IPS-15b (cell line): ENCODE results near the gene ARHGAP24.

Experiments
- H3K27me3 ChIP-seq: one replicate; pipeline ENCODE4 v1.6.1; 2013; ENCODE audit warnings: low read length; ENCODE audit not compliant: control insufficient read depth, insufficient read depth
- H3K36me3 ChIP-seq: one replicate; pipeline ENCODE4 v1.6.1; 2013; ENCODE audit warnings: low read length; ENCODE audit not compliant: control insufficient read depth, insufficient read depth
- H3K4me1 ChIP-seq: one replicate; pipeline ENCODE4 v1.6.1; 2013; ENCODE audit warnings: mild to moderate bottlenecking, low read length; ENCODE audit not compliant: control insufficient read depth, insufficient read depth
- H3K4me3 ChIP-seq: one replicate; pipeline ENCODE4 v1.5.1; 2013; ENCODE audit warnings: low read depth, low read length
- H3K9ac ChIP-seq: one replicate; pipeline ENCODE4 v1.6.1; 2013; ENCODE audit warnings: low read depth, mild to moderate bottlenecking, low read length
- H3K9me3 ChIP-seq: one replicate; pipeline ENCODE4 v1.6.1; 2013; ENCODE audit warnings: mild to moderate bottlenecking, low read length; ENCODE audit not compliant: control insufficient read depth, insufficient read depth

Gene ARHGAP24

DNA sequence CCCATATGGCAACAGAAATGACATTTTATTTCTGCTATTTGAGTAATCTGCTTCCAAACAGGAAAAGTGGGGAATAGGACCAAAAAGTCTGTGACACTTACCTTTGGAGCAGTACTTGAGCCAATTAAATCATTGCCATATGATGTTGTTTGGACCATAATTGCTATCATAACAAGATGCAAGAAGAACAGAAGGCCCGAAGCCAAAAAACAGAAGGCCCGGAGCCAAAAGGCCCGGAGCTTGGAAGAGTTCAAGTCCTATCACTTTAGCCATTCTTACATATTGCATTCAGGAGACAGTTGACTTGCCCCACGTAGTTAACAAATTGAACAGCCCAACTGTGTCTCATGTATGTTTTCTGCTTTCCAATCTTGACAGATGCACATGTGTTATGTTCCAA is 285.6 kb downstream of the ARHGAP24 start:
- H3K27me3 ChIP-seq: no peaks in the 10 kb centered on the region
- H3K4me1 ChIP-seq: no peaks in the 10 kb centered on the region
- H3K4me3 ChIP-seq: no peak overlapping the region
- no peaks in the 10 kb centered on the region for H3K36me3 ChIP-seq
- no peaks in the 10 kb centered on the region for H3K9me3 ChIP-seq
- no peak overlapping the region for H3K9ac ChIP-seq

DNA sequence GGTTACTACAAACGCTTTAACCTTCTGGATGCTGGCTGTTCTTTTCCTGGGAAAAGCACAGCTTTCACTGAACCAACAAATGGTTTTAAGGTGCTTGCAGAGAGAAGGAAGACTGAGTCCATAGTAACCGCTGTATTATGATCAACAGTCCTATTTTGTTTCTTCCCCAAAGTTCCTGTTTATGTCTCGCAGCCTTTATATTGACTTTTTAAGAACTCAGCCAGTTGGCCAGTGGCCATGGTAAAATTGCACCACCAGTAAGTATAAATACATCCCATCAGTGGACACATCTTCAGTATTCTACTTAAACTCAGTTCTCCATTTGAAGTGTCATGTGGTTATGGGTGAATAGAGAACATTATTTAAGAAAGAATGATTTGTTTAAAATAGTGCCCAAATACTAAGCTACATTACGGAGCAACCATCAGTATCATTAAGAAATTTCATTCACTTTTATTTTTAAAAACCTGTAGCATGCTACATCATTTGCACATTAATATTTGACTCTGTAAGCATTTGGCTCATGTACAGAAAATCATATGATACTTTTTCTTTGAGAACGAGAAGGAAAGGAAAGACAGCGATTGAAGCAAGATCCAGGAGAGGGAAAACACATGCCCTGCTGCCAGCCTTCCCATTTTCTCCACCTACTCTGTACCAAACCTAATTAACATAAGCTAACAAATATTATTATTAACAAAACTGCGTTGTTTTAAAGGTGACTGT is 287.0 kb downstream of the ARHGAP24 start:
- peaks cover 5% of the 10 kb centered on the region for H3K4me1 ChIP-seq
- no peaks in the 10 kb centered on the region for H3K27me3 ChIP-seq
- H3K36me3 ChIP-seq: no peaks in the 10 kb centered on the region
- H3K9me3 ChIP-seq: no peaks in the 10 kb centered on the region
- H3K9ac ChIP-seq: no peak overlapping the region
- no peak overlapping the region for H3K4me3 ChIP-seq

DNA sequence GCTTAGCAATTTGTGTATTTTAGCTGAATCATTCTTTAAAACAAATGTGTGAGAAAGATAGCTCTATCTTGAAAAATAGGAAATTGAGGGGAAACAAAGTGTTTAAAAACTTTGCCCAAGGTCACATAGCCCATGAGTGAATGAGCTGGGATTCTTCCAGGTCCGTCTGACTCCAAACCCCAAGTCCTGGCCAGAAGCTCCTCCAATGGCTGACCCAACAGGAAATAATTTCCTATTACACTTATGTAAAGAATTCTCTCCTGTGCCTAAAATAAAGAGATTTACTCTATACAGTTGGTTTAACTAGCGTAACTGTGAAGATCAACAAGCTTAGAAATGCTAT is 287.6 kb downstream of the ARHGAP24 start:
- Histone ChIP-seq H3K4me3 (no peak overlapping the region), H3K36me3 (no peaks in the 10 kb centered on the region), H3K27me3 (no peaks in the 10 kb centered on the region), H3K4me1 (peaks cover 5% of the 10 kb centered on the region), H3K9me3 (no peaks in the 10 kb centered on the region), H3K9ac (no peak overlapping the region)

DNA sequence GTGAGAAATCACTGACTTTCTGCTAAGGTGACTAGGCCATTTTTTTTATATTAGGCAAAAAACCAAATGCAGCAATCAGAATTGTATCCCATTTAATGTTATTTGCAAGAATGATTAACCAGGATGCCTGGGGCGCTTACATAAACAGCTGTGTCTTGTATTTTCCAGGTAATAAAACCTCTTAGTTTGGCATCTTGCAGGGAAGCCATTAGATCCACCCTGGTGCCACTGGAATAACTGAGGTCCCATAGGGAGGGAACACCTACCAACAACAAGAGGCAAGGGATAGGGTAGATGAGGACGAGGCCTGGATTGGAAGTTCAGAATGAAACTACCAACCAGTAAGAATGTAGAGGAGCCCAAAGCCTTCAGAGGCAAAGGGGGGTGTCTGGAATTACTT is 288.3 kb downstream of the ARHGAP24 start:
- peaks cover 5% of the 10 kb centered on the region for H3K4me1 ChIP-seq
- no peaks in the 10 kb centered on the region for H3K36me3 ChIP-seq
- no peaks in the 10 kb centered on the region for H3K9me3 ChIP-seq
- no peak overlapping the region for H3K9ac ChIP-seq
- no peak overlapping the region for H3K4me3 ChIP-seq
- H3K27me3 ChIP-seq: no peaks in the 10 kb centered on the region

DNA sequence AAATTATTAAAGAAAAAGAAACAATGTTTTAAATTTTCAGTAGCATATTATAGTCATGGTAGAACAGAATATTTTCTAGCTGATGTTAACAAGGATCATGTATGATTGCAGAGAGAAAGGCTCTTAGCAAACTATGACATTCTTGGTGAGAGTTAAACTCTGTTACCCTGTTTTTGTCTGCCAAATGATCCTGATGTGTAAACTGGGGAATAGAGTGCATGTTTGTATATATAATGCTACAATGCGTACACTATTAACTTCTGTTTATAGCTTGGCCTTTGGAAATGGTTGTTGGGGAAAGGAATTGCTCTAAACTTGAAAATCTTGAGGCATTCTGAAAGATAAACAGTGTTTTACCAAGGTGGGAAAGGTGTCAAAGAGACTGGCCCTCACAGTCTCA is 292.7 kb downstream of the ARHGAP24 start:
- H3K4me3 ChIP-seq: no peak overlapping the region
- H3K9me3 ChIP-seq: no peaks in the 10 kb centered on the region
- peaks cover 5% of the 10 kb centered on the region for H3K4me1 ChIP-seq
- no peaks in the 10 kb centered on the region for H3K36me3 ChIP-seq
- no peaks in the 10 kb centered on the region for H3K27me3 ChIP-seq
- no peak overlapping the region for H3K9ac ChIP-seq

DNA sequence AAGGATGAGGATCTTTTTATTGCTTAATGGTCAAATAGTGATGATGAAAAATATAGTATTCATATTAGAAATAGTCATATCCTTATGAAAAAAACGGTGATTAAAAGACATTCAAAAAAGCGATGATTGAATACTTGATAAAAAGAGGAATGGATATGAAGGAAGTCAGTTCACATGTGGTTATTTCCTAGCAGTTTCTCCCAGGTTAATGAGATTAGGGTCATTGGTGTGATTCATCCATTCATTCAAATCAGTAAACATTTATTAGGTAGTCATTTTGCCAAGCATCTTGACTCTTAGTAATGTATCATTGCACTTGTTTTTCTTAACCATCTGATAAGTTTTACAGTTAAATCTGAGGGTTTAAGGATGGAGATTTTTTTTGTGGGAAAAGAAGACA is 294.1 kb downstream of the ARHGAP24 start:
- Histone ChIP-seq H3K27me3 (no peaks in the 10 kb centered on the region), H3K4me1 (peaks cover 15% of the 10 kb centered on the region), H3K36me3 (no peaks in the 10 kb centered on the region), H3K9me3 (no peaks in the 10 kb centered on the region), H3K9ac (no peak overlapping the region), H3K4me3 (no peak overlapping the region)

DNA sequence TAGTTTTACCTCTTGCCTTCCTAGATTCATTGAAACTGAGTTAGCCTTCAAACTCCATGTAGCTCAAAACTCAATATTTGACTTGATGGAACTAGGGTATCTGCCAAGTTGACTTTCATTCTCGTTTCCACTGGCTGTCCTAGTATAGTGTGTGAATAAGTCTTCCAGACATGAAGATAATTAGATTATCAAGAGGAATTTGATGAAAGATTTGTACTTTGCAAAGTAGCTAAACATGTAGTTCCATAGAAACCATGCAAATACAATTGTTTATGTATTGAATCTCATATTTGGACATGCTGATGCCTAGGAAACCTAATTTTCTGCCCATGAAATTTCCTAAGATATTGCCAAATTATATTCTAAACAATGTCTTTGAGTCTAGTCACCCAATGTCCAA is 297.5 kb downstream of the ARHGAP24 start:
- Histone ChIP-seq H3K27me3 (no peaks in the 10 kb centered on the region), H3K4me3 (no peak overlapping the region), H3K4me1 (peaks cover 16% of the 10 kb centered on the region), H3K36me3 (no peaks in the 10 kb centered on the region), H3K9me3 (no peaks in the 10 kb centered on the region), H3K9ac (no peak overlapping the region)

DNA sequence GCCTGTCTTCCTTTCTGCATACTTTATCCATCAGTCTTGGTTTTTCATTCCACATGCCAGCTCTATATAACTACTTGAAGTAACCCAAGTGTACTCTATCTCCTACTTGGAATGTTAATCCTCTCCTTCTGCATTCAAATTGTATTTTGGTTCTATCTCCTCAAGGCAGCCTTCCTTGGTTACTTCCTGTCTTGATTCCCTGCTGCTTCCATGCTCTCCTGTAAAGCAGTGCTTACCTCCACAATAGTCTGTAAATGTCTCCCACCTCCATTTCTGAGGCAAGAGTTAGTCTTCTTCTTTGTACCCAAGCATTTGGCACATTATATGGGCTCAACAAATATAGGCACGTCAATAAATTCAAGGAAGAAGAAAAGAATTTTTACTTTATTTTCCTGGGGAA is 298.4 kb downstream of the ARHGAP24 start:
- no peak overlapping the region for H3K9ac ChIP-seq
- H3K36me3 ChIP-seq: no peaks in the 10 kb centered on the region
- no peaks in the 10 kb centered on the region for H3K27me3 ChIP-seq
- peaks cover 16% of the 10 kb centered on the region for H3K4me1 ChIP-seq
- H3K9me3 ChIP-seq: no peaks in the 10 kb centered on the region
- no peak overlapping the region for H3K4me3 ChIP-seq

DNA sequence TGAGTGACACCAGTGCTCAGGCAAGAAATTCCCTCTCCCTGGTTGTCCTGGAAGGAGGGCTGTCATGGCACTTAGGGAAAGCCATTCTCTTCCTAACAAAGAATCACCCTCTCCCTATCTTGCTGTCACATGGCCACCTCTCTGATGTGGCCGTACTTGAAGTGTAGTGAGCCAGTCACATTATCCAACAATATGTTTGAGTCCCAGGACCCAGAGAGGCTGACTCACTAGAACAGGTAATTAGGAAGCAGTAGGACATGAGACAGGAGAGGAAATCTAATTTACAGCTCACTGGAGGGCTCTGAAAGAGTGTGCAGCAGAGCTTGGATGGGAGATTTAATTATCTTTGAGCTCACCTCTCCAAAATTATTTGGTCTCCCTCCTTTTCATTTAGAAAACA is 299.1 kb downstream of the ARHGAP24 start:
- no peaks in the 10 kb centered on the region for H3K36me3 ChIP-seq
- H3K4me1 ChIP-seq: peaks cover 16% of the 10 kb centered on the region
- H3K4me3 ChIP-seq: no peak overlapping the region
- no peak overlapping the region for H3K9ac ChIP-seq
- no peaks in the 10 kb centered on the region for H3K9me3 ChIP-seq
- H3K27me3 ChIP-seq: no peaks in the 10 kb centered on the region

DNA sequence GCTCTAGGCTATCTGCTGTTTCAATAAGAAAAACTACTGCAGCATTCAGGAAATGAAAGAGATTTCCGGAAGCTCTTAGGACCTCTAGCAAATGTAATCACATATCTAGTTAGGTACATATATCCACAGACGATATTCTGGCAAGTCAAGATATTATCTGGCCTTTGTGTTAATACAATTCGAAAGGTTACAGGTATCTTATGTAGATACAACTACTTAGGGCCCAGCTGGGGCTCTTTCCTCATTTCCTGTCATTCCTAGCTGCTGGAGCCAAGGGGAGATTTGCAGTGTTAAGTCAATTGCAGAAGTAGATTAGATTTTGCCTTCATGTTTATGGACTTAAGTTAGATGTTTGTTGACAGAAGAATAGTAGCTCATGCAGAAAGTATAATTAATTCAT is 299.5 kb downstream of the ARHGAP24 start:
- Histone ChIP-seq H3K9ac (no peak overlapping the region), H3K4me1 (peaks cover 16% of the 10 kb centered on the region), H3K36me3 (no peaks in the 10 kb centered on the region), H3K9me3 (no peaks in the 10 kb centered on the region), H3K27me3 (no peaks in the 10 kb centered on the region), H3K4me3 (no peak overlapping the region)

DNA sequence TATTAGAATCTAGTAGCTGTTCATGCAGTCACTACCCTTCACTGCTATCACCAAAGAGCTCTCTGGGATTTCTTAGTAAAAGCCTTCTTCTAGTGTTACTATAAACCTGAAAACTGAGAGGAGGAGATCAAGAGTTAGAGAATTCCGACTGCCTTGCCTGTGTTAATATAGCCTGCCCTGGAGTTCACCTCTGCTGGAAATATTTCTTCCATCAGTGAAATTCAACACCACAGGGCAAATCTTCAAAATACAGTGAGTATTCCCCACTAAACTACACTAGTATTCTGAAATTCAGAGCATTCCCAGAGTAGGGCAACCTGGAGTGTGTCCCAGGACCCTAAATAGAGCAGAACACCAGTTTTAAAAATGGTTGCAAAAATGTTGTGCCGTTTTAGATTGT is 301.1 kb downstream of the ARHGAP24 start:
- H3K9me3 ChIP-seq: no peaks in the 10 kb centered on the region
- H3K4me3 ChIP-seq: no peak overlapping the region
- no peaks in the 10 kb centered on the region for H3K36me3 ChIP-seq
- no peak overlapping the region for H3K9ac ChIP-seq
- H3K27me3 ChIP-seq: no peaks in the 10 kb centered on the region
- peaks cover 16% of the 10 kb centered on the region for H3K4me1 ChIP-seq

DNA sequence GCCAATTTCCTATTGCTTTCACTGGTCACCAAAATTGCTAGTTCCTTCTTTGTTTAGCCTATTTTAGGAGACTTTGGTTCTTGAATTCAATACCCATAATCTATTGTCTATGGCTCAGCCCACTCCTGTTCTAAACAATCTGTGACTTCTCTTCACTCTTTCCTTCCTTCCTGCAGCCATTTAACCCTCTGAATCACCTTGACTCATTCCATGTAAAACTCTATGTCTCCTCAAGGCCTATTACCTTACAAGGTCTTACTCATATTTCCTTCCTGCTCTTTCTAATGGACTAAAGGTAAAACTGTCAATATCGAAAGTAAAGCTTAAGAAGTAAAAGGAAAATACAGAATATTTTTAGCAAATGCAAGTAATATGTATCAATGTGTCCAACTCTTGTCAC is 301.6 kb downstream of the ARHGAP24 start:
- Histone ChIP-seq H3K27me3 (no peaks in the 10 kb centered on the region), H3K36me3 (no peaks in the 10 kb centered on the region), H3K9me3 (no peaks in the 10 kb centered on the region), H3K9ac (no peak overlapping the region), H3K4me3 (no peak overlapping the region), H3K4me1 (peaks cover 16% of the 10 kb centered on the region)
